C4-2B (cell line): ENCODE measurements around the gene BBX.

Experiments used
- ZFX ChIP-seq: fragments of 450-650 bp; IDR thresholded peaks from 2 replicates; pipeline ENCODE4 v1.6.1; 2017
- TF ChIP-seq, protein P1 (sequence below): fragments of 450-650 bp; conservative IDR thresholded peaks from 2 replicates; pipeline ENCODE4 v1.5.1; 2017; ENCODE audit warnings: mild to moderate bottlenecking

DNA sequence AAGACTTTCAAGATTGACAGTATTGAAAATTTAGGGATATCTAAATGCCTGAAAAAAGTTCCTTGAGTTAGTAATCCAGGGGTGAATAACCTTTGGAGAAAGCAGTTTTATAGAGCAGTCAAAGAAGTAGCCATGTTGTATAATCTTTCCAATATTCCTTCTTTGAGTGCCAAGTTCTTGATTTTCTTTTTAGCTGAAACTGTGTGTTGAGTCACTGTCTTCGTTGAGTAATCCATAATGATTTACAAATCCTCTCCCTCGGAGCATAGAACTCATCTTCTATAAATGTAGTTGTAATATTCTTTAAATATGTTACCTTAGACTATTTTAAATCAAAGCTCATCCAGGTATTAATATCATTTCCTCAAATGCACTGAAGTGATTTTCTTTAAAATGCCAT is 135.2 kb downstream of the BBX start:
- TF ChIP-seq, protein P1, sequence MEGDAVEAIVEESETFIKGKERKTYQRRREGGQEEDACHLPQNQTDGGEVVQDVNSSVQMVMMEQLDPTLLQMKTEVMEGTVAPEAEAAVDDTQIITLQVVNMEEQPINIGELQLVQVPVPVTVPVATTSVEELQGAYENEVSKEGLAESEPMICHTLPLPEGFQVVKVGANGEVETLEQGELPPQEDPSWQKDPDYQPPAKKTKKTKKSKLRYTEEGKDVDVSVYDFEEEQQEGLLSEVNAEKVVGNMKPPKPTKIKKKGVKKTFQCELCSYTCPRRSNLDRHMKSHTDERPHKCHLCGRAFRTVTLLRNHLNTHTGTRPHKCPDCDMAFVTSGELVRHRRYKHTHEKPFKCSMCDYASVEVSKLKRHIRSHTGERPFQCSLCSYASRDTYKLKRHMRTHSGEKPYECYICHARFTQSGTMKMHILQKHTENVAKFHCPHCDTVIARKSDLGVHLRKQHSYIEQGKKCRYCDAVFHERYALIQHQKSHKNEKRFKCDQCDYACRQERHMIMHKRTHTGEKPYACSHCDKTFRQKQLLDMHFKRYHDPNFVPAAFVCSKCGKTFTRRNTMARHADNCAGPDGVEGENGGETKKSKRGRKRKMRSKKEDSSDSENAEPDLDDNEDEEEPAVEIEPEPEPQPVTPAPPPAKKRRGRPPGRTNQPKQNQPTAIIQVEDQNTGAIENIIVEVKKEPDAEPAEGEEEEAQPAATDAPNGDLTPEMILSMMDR: no peak
- no peak for TF ChIP-seq ZFX
